Astrocyte of the hippocampus (primary cell): ENCODE measurements around the gene UBE3B.

Source experiments
- DNase-seq: peaks from one replicate; pipeline ENCODE4 v3.0.0; 2011; ENCODE audit warnings: low read depth, low spot score

UBE3B gene

DNA sequence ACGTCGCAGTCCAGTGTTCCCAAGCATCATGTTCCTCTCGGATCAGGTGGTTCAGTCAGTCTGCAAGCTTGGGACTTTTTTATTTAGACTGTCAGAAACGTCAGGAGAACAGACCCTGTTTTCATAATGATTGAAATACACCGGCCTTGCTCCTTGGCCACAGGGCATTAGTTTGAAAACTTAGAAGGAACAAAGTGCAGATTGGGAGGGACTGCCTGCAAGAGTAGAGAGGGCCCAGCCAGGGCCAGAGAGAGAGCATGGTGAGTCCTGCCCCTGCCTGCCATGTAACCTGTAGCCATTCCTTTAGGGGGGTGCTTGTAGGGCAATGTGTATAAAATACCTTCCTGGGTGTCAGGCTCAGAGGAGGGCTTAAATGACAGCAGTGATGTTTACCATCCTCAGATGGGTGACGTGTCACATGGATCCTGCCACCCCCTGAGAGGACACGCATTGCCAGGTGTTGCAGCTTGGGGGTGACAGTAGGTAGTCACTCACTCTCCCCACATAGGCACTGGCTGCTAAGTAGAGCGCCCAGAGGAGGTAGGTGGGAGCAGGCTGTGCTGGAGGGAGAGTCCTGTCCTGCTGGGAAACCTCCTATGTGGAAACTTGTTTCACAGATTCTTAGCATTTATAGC, 50.2 kb downstream of the UBE3B start:
- DNase-seq = no peak

DNA sequence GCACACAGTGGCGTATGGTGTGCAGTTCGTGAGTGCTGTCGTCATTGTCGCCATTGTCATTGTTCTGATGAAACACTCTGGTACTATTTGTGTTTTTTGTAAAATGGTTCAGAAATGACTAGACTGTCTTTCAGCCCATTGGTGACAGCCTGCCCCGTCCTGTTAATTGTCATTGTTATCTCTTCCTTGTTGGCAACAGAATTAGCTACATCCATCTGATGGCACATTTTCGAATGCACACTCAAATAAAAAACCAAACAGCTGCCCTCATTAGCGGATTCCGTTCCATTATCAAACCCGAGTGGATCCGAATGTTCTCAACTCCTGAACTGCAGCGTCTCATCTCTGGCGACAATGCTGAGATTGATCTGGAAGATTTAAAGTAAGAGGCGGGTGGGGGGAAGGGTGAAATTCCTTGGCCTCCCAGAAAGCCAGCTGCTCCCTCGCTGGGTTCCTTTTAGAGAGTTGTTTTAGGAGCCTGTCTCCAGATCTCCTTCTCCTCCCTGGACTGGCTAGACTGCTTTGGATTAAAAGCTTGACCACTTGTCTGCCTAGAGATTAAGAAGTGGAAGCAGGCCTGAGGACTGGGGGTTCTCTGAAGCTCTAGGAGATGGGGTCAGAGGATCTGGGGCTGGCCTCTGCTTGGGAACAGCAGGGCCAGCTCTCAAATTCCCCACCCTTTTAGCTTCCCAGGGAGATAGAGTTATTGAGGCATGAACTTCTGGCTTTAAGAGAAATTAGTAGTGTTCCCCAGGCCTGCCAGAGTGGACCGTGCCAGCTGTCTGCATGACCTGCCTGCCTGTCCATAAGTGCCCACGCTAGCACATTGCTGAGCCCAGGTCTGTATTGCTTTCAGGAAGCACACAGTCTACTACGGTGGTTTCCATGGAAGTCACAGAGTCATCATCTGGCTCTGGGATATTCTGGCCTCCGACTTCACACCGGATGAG, 52.5 kb downstream of the UBE3B start:
- no peak for DNase-seq

DNA sequence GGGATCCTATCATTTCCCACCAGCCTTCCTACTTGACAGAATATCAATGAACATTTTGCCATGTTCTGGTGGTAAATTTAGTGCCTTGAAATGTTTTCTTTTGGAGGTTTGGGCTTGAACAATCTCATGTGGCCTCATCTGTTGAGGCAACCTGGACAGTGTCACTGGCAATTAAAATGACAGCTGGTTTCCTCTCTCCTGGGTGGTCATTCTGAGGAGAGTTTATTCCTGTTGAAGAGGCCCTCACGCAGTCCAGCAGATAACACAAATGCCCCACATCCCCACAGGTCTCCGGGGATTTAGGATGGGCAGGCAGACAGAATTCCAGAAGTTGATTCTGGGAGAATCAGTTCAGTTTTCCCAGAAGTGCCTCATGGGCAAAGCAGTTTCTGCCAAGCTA, 54.0 kb downstream of the UBE3B start:
- DNase-seq = no peak

DNA sequence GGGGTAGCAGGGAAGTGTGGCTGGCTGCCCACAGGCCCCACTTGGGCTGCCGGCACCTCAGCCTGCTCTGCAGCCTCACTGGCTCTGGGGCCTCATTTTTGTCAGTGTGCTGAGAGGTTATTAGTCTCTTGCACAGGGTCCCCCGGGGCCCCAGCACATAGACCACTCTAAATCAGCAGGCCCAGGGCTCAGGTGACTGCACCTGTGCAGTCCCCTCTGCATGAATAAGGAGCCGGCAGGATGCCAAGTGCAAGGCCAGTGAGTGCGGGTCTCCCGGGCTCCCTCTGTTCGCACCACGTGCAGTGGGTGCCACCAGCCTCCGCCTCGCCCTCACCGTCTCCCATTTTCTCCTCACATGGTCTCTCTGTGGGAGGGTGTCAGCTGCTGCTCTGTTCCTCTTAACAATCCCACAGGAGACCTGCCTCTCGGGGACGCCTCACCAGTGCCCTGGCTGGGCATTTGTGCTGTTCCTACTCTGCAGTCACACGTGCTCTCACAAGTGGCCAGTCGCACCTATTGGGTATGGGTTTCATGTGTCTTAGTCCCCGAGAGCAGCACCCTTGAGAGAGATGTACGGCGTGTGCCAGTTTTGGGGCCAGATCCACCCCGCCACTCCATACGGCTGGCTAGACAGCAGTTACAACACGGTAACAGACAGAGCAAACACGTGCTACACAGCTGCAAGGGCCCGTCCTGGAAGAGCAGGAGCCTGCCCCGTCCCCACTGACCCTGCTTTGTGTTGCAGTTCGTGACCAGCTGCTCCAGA, 55.5 kb downstream of the UBE3B start:
- no peak for DNase-seq

DNA sequence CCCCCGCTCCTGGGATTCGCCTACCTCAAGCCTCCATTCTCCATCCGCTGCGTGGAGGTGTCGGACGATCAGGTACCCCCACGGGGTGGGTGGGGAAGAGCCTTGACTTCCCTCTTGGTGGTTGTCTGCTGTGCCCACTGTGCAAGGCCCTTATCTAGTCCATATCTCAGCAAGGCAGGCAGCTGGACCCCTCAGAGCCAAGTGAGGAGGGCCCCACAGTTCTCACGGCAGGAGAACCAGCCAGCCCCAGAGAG, 56.0 kb downstream of the UBE3B start:
- DNase-seq = no peak

DNA sequence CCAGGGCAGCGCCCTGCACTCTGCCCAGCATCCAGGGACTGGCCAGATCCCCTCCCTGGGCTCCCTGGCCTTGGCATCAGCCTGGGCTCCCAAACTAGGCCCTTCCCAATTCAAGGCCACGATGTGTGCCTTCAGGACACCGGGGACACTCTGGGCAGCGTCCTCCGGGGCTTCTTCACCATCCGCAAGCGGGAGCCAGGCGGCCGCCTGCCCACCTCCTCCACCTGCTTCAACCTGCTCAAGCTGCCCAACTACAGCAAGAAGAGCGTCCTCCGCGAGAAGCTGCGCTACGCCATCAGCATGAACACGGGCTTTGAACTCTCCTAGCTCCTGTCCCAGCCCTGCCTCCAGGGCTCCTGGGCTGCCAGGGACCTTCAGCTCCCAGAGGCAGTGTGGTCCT, 57.0 kb downstream of the UBE3B start:
- DNase-seq = no peak

DNA sequence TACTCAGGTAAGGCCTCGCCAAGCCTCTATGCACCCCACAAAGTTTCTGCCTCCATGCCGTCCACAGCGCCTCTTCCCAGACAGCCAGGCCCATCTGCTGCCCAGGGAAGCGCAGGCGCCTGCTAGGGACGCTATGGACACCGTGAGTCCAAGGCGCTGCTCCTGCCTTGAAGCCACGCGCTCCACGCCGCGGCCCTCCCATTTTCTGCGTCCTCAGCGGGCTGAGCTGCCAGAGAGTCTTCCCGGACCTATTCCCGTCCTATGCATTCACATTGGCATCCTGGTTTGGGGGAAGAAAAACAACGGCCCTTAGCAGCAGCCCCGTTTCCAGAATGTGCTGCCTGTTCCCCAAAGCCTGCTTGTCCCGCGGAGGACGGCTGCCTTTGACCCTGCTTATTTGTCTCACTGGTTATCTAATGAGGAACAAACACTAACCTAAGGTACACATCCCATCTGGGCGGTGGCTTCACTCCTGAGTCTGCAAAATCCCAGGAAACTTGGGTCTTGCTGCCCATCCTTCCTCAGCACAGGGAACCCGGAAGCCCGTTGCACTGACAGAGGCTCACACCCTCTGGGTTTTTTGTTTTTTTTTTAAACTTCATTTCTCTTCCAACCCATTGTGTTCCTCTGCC, 57.9 kb downstream of the UBE3B start:
- no peak for DNase-seq

DNA sequence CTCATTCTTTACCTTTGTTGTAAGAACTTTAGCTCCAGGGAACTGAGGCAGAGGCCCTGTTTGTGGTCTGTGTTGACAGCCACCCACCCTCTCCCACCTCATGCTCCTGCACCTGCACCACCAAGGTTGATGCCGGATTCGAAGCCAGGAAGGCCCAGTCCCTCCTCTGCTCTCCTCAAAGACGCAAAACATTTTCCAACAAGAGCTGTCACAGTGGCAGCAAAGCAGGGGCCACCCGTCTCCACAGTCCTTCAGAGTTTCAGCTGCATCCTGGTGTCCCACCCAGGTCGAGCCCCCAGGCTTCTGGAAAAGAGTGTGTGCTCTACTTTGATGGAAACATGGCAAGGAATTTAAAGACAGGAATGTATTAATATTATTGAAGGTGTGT, 58.4 kb downstream of the UBE3B start:
- DNase-seq = no peak

DNA sequence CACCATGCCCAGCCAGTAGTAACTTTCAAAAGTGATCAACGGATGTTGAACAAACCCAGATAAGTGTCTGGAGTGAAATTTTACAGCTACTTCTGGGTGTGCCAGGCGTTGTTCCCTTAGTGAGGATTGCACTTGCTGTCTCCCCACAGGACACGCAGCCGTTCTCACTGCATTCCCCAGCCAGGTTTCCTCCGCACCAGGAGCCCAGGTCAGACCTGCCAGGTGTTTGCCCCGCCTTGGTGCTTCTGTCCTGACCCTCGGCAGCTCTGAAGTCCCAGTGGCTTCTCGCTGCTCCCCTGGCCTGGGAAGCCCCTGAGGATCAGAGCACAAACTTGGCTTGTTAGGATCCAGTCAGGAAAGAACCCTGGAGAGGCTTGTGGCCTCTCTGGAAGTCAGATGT, 59.7 kb downstream of the UBE3B start:
- no peak for DNase-seq

DNA sequence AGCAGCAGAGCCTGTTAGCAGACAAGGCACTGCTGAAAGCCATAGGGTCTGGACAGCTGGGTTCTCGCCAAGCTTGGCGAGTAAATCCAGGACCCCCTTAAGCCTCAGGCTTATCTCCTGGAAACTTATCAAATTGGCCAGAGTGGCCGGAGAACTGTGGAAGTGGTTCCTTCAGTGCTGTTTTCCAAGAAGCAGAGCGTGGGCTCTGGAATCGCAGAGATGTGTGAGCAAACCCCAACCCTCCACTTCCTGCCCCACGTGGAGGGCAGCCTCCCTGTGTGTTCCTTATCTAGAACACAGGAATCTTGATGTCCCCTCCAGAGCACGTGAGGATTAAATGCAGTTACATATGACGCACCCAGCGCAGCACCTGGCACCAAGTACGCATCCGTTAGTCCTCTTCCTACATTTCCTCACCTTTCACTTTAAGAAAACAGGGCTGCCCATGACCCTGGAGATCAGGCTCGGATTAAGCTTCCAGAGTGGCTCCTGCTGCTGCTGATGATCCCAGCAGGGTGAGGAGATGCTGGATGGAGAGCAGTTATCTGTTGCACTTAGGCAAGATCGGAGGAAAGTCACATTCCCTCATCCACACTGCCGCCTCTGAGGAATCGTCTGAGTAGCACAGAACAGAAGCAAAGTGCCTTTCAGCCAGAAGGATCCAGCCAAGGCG, 60.9 kb downstream of the UBE3B start:
- no peak for DNase-seq

DNA sequence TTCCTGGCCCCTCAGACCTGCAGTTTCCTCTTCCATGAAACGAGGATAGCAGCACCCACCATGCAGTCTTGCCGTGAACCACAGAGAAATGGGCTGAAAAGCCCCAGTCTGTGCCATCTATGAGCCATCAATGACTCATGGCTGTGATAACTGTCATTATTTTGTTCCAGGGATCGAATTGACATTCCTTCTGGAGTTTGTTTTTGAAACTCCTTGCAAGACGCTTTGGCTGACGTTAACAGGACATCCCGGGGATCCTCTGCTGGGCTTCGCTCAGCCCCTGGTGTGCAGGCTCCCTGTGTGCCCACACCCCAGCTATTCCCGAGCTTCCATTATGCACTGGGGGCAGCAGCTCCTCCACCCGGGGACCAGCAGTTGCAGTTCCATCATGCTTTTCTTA, 62.1 kb downstream of the UBE3B start:
- peak; percentile 32 for DNase-seq

DNA sequence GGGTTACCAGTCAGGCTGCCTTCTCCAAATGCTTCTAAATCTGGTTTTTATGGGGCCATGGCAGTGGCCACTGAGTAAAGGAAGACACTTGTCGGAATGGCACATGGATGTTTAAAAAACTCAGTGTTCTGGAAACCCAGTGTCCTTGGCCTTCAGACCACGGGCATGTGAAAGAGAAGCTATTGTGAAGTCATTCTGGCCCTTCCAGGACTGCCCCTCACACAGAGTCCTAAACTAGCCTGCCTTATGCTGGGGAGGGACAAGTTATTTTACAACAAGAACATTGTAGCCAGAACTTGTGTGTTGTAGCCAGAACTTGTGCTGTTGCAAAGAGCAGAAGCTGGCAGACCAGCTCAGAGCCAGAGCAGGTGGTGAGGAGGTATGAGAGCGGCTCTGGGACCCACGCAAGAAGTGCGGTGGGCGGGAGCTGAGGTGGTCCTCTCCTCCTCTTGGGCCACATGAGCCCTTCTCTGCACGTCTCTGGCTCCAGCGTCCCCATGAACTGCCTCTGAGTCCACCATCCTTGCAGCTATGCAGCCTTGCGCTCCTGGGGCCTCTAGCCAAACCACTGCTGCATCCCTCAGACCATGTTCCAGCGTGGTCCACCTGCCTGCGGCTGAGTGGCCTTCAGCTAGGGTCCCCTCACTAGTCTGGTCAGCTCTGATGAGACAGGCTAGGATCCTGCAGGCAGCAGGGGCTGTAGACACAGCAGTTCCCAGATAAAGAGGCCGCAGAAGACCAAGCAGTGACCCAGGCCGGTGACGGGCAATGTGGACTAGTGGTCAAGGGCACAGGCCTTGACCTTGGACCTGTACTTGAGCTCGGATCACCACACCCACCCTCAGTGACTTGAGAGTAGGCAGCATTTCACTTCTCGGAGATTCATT, 63.3 kb downstream of the UBE3B start:
- DNase-seq = no peak

DNA sequence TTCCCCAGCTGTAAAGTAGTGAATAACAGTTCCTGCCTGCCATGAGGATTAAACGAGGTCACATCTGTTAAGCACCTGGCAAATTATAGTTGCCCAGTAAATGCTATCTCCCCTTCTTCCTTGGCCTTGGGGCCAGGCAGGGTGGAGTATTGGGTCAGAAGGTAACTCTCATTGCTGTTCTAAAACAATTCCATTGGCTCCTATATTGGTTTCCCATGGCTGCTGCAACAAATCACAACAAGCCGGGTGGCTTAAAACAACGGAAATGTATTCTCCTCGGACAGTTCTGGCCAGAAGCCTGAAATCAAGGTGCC, 63.9 kb downstream of the UBE3B start:
- no peak for DNase-seq

DNA sequence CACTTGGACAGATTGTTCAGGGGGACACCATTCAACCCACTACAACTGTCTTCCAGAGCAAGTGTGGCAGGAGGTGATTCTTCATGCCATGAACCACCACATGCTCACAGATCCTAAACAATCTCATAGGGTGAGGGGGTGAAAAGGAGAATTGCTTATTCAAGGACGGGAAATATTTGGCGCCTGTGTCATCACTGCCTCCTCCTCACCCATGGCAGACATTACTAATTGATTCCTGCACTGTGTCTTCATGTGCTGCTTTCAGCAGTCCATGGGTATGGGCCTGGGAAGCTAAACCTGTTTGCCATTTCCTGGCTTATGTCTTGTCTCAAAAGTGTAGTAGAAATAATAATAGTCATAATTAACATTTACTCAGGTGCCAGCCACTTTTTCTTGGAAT, 64.6 kb downstream of the UBE3B start:
- no peak for DNase-seq

DNA sequence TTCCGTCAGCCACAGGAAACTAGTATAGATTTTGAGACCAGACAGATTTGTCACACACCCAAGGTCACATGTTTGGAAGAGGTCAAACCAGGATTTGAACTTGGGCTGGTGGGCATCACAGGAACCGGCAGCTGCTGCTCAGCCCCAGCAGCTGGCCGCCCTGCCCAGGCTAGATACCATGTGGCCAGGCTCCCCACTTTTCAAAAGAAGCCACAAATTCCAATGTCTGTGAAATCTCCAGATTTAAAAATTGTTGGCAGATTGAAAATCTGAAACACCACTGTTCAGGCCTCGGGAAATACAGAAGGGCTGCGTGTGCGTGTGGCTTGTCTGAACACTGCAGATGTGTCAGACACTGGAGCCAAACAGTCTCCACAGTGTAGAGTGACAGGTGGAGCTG, 65.4 kb downstream of the UBE3B start:
- DNase-seq = no peak

DNA sequence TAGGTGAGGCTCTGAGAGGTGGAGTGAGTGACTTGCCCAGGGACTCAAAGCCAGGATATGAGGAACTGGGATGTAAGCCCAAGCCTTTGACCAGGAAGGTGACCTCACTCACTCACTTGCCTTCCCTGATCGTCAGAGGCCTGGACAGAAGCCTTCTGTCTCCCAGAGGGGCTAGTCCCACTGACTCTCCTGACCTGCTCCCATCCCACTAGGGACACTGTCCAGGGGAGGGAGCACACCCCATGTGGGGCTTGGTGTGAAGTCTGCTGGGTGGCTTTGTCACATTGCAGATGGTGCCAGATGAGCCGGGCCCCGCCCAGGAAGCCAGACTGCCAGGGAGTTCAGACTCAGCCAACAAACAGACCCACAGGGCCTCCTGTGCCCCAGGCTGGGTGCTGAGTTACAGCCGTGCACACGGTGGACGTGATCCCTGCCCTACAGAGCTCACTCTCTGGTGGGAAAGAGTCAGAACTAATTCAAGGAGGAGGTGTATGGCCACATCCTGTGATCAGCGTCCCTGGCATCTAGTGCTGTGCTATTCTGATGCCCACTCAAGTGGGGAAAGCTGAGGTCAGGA, 67.6 kb downstream of the UBE3B start:
- peak; percentile 28 for DNase-seq

DNA sequence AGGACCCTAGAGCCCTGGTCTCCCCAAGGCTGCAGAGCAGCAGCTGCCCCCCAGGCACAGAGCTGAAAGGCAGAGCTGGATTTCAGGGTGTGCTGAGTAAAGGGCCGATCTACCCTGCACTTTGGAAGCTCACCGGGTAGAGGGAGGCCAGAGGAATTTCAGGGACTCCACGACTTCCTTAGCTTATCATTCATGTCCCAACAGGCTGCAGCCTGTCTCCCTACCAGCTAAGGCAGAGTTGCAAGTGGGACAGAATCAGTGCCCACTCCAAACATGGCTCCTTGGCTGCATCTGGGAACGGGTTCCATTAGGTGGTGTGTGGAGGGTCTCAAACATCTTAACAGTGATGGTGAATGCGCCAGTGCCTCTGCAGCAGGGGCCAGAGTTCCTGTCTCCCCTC, 68.4 kb downstream of the UBE3B start:
- no peak for DNase-seq

DNA sequence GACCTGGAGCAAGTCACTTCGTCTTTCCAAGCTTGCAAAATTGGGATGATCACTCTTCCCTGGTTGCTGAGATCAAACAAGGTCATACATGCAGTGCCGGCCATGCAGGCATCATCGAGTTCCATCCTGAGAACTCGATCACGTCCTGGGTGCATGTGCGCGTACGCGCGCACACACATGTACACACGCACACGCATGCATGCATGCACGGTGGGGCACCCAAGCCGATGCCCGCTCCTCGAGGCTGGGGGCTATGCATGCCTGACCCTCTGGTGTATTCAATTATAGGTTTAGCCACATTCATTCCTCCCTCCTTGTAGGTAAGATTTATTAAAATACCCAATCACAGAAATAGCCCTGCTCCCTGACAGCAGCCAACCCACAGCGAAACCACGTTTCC, 69.9 kb downstream of the UBE3B start:
- no peak for DNase-seq

DNA sequence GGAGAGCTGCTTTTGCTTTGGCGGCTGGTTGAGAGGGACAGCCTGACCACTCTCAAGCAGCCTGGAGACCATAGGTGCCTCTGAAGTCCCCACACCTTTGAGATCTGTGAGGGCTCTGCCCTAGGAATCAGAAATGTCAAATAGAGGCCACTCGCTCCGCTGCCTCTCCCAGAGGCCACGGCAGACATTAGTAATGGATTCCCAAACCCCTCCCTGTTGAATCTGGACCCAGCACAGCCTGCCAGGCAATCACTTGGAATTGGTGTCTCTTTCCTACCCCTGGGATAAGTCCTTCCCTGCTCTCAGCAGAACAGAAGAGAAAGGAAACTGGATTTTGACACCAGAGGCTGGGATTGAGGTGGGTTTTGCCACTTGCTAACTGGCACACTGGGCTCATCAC, 70.8 kb downstream of the UBE3B start:
- DNase-seq = no peak

DNA sequence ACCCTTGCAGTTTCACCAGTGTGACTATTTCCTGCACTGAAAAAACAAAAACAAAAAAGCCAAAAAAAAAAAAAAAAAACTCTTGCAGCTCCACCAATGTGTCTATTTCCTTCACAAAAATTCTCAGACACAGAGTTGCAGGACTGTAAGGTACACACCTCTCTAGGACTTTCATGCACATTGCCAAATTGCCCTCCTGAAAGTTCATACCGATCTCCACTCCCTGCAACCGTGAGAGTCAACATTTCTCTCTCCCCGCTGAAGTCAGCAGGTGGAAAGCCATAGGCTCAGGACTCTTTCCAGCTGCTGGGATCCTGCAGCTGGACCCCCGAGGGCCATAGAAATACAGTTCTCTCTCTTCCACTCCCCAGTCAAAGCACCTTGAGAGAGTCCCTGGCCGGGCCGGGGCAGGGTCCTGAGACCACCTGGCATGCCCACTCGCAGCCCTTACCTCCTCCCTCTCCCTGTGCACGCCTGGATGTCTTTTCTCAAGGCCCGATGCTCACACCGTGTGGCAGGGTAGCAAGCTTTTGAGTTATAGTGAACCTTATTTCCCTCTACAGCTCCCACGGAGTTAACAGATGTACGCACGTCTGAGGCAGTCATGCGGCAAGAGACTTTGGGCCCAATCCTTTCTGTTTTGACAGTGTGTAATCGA, 72.3 kb downstream of the UBE3B start:
- DNase-seq = no peak
